ENCODE results near the gene SLC25A39.

SLC25A39 gene

GRCh38 chr17:44317545-44317944 lies 7.1 kb downstream of the SLC25A39 start:
- no peak for DNase-seq (ENCODE audit: low read depth)
- no peak overlapping the region for H3K4me3 ChIP-seq (ENCODE audit: low read depth, low read length)

- no peak overlapping the region for H3K4me3 ChIP-seq (ENCODE audit: low read depth, low read length)
- DNase-seq (ENCODE audit: low read depth): no peak
Observed at GRCh38 chr17:44315760-44316731, 8.6 kb downstream of the SLC25A39 start.

- peak overlapping the region; percentile 38 for H3K4me3 ChIP-seq (ENCODE audit: low read depth, low read length)
- DNase-seq (ENCODE audit: low read depth): no peak
Observed at GRCh38 chr17:44314869-44315661, 9.6 kb downstream of the SLC25A39 start.

- no peak overlapping the region for H3K4me3 ChIP-seq (ENCODE audit: low read depth, low read length)
- no peak for DNase-seq (ENCODE audit: low read depth)
Observed at GRCh38 chr17:44314524-44314868, 10.1 kb downstream of the SLC25A39 start.

GRCh38 chr17:44314031-44314430 lies 10.6 kb downstream of the SLC25A39 start:
- DNase-seq (ENCODE audit: low read depth): no peak

DNA sequence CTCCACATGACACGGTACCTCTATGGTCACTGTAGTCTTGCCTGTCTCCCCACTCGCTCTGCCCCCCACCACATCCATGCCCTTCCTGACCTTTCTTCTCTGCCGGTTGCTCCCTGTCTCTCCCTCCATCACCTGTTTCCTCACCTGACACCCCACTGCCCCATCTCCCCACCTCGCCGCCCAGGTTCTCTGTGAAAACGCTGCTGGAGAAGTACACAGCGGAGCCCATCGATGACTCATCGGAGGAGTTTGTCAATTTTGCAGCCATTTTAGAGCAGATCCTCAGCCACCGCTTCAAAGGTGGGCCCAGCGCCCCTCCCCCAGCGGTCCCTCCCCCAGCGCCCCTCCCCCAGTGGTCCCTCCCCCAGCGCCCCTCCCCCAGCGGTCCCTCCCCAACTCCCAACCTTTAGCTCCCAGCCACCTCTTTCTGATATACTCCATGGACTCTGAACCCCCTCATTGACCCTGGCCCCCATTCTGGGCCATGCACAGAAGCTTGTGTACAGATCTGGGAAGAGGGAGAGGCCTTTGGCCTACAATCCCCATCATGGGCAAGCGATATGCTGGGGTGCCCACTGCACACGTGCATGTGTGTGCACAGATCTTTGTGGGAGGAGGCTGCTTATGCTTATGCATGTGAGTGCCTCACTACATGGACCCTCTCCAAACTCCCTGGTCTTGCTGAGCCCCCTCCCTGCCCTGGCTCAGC lies 12.1 kb downstream of the SLC25A39 start:
- no peak overlapping the region for H3K4me3 ChIP-seq (ENCODE audit: low read depth, low read length)
- no peak for DNase-seq (ENCODE audit: low read depth)

More at GRCh38 chr17:44314031-44314430, 10.6 kb downstream of the SLC25A39 start:
- H3K4me3 ChIP-seq (ENCODE audit: low read depth, low read length): no peak overlapping the region

GRCh38 chr17:44311562-44312181 lies 13.0 kb downstream of the SLC25A39 start:
- H3K4me3 ChIP-seq (ENCODE audit: low read depth, low read length): no peak overlapping the region
- no peak for DNase-seq (ENCODE audit: low read depth)

DNA sequence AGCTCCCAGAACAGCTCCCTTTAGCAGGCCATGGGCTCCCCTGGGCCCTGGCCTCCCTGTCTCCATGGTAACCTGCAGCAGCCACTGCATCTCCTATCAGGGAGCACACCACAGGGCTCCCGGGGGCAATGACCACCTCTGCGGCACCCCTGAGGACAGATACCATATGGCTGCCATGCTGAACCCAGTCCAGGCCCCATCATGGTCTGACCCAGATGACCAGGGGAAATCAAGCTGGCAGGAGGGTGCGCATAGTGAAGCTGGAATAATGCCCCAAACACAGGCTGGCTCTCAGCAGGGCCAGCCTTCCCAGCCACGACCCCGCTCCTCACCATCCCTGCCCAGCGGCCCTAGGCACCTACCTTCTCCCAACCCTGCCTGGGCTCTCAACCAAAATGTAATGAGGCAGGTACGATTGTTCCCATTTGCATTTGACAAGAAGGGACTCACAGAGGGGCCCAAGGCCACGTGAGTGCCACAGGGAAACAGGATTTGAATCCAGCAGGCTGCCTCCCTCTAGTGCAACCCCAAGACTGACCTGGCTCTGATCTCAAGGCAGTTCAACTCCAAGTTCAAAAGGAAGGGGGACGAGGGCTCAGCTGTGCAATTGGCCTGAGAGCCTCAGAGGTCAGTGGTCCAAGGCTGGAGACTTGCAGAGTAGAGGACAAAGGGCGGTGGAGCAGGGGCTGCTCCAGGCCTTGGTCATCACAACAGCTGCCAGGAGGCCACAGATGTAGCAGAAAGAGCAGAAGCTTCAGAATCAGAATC lies 13.8 kb downstream of the SLC25A39 start:
- DNase-seq (ENCODE audit: low read depth): no peak
- no peak overlapping the region for H3K4me3 ChIP-seq (ENCODE audit: low read depth, low read length)

- no peak overlapping the region for H3K4me3 ChIP-seq (ENCODE audit: low read depth, low read length)
Observed at GRCh38 chr17:44310188-44310587, 14.4 kb downstream of the SLC25A39 start.

DNA sequence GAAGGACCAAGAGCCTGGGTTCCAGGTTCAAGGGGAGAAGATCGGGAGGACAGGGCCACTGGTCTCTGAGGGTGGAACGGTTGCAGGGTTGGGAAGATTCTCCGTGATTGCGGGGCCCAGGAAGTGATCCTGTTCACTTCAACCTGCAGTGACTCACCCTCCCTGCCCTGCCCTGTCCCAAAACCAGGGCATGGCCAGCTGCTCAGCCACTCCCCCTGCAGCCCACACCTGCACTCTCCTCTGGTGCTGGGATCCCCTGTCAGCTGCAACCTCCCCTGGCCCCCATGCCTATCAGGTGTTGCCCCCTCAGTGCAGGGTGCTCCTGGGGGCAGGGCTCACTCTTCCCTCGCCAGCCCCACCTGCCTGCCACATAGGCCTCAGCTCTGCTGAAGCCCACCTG lies 15.2 kb downstream of the SLC25A39 start:
- H3K4me3 ChIP-seq (ENCODE audit: low read depth, low read length): no peak overlapping the region
- no peak for DNase-seq (ENCODE audit: low read depth)

More at GRCh38 chr17:44310188-44310587, 14.4 kb downstream of the SLC25A39 start:
- no peak for DNase-seq (ENCODE audit: low read depth)

- DNase-seq (ENCODE audit: low read depth): no peak
- peak overlapping the region; percentile 50 for H3K4me3 ChIP-seq (ENCODE audit: low read depth, low read length)
Observed at GRCh38 chr17:44308865-44309264, 15.8 kb downstream of the SLC25A39 start.

GRCh38 chr17:44308320-44308818 lies 16.3 kb downstream of the SLC25A39 start, which contains the start of gene RUNDC3A:
TSS of gene RUNDC3A (plus strand) at chr17:44308601. CDS start at chr17:44308833, 232 bp downstream.
- H3K4me3 ChIP-seq (ENCODE audit: low read depth, low read length): peak within 1 kb of the TSS; percentile 50
- no peak for DNase-seq (ENCODE audit: low read depth)

DNA sequence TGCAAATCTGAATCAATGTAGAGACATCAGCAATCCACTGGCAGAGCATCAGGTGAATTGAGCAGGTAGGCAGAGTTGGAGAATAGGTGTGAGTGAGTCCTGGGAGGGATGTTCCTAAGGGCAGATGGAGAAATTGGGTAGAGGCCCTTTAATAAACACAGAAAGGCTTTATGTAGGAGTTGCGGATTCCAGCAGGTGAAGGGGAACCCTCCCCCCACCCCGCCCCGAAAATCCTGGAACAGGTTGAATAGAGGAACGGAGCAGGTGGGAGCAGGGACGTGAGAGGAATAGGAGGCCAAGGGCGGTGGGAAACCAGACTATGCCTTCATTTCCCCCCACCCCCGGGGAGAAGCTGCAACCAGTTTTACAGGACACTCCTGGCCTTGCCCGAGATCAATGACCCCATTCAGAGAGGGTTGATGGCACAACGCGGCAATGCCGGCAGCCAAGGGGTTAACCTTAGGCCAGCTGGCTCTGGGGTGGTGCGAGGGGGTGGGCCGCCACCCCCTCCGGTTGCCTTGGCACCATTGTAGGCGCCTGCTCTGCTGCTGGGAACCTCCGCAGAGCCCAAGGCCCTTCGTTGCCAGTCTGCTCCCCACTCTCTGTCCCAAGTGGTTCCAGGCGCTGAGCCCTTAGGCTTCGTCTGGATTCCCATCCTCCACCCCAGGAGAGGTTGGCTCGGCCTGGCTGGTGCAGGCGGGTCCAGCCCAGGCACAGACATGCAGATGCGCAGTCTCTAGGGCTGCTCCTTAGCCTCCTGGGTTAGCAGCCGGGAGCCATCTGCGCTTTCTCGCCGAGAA lies 17.0 kb downstream of the SLC25A39 start:
- H3K4me3 ChIP-seq (ENCODE audit: low read depth, low read length): peak overlapping the region; percentile 50

GRCh38 chr17:44304651-44305050 lies 20.0 kb downstream of the SLC25A39 start:
- DNase-seq (ENCODE audit: low read depth): no peak
- H3K4me3 ChIP-seq (ENCODE audit: low read depth, low read length): no peak overlapping the region

More for the DNA sequence above, 17.0 kb downstream of the SLC25A39 start:
- no peak for DNase-seq (ENCODE audit: low read depth)

GRCh38 chr17:44297975-44298374 lies 26.6 kb downstream of the SLC25A39 start:
- DNase-seq (ENCODE audit: low read depth): no peak
- H3K4me3 ChIP-seq (ENCODE audit: low read depth, low read length): no peak overlapping the region

DNA sequence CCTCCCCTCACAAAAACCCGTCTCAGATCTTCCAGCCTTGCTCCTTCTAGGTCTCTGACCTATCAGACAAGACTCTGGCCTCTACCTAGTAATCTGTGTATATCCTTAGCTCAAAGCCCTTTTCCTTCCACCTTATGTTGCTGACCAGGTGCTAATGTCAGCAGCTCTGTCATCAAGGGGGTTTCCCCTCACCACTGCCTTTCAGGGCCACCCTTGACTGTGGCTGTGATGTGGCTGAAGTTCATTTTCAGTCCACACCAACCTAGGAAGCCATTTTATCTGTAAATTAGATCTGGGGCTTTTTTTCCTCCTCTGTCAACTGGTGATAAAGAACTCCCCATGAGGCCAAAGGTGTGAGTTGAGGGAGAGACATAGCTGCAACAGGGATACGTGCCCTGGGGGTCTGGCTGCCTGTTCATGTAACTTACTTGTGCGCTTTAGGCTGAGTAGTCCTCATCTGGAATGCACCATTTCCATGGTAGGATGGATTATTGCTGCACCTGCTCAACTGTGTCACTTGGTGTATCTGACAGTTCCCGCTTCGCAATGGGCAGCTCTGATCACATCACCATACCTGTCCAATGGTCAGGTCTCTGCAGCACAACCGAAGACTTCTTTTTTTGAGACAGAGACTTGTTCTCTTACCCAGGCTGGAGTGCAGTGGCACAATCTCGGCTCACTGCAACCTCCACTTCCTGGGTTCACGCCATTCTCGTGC lies 31.0 kb downstream of the SLC25A39 start:
- H3K4me3 ChIP-seq (ENCODE audit: low read depth, low read length): no peak overlapping the region
- DNase-seq (ENCODE audit: low read depth): no peak

- no peak overlapping the region for H3K4me3 ChIP-seq (ENCODE audit: low read depth, low read length)
- no peak for DNase-seq (ENCODE audit: low read depth)
Observed at GRCh38 chr17:44287651-44288050, 37.0 kb downstream of the SLC25A39 start.

All from skeletal muscle cell (primary cell).